ENCODE results near the gene FTH1.

DNA sequence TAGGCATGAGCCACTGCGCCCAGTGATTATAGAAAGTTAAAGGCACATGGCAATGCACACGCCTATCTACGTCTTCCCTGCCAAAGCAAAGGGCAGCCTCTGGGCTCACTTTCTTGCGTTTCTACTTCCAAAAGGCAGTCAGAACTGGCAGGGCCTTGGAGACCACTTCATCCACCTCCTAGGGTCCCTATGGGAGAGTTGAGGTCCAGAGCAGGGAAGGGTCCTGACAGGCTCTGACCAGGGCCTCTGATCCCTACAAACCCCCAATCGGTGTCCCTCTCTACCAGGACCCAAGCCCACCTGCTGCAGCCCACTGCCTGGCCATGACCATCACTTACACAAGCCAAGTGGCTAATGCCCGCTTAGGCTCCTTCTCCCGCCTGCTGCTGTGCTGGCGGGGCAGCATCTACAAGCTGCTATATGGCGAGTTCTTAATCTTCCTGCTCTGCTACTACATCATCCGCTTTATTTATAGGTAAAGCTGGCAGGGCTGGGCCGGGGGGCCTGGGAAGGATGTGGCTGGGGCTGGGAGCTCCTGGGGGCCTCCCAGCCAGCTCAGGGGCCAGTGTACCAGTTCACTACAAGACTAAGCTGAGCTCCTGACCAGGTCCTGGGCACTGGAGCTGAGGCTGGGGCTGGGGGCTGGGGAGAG is 15.8 kb downstream of the FTH1 start:
- TF ChIP-seq, protein P1, sequence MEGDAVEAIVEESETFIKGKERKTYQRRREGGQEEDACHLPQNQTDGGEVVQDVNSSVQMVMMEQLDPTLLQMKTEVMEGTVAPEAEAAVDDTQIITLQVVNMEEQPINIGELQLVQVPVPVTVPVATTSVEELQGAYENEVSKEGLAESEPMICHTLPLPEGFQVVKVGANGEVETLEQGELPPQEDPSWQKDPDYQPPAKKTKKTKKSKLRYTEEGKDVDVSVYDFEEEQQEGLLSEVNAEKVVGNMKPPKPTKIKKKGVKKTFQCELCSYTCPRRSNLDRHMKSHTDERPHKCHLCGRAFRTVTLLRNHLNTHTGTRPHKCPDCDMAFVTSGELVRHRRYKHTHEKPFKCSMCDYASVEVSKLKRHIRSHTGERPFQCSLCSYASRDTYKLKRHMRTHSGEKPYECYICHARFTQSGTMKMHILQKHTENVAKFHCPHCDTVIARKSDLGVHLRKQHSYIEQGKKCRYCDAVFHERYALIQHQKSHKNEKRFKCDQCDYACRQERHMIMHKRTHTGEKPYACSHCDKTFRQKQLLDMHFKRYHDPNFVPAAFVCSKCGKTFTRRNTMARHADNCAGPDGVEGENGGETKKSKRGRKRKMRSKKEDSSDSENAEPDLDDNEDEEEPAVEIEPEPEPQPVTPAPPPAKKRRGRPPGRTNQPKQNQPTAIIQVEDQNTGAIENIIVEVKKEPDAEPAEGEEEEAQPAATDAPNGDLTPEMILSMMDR (IDR thresholded peaks at IDR 0.05; ENCODE audit: low read length): no peak
- TF ChIP-seq EZH2 (IDR thresholded peaks at IDR 0.05; ENCODE audit: borderline replicate concordance, low read length): no peak
